Measurements from ENCODE around the gene TEX2.
"Not testable (repeated sequence)": the region's sequence is repeated elsewhere in the genome, so short reads cannot be mapped to it uniquely, and the experiment has no call there.

The TEX2 gene

DNA sequence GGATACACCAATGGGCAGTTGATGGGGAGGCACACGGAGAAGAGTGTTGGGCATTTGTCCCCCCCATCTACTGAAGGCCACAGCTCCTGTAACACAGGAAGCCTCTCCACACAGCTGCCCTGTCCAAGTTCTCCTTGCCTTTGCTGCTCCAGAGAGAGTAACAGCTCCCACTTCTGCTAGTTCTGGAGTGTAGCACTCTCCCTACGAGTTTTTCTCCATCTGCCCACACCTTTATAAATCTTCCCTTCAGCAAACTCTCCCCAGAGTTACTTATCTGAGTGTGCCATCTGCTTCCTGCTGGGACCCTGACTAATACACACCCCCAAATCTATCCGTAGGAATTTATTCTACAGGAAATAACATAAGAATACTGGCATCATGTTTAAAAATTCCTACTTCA, 90.5 kb downstream of the TEX2 start:
- H3K36me3 ChIP-seq (ENCODE audit: control insufficient read depth in 1 of 2, insufficient read depth in 2 of 2, low read depth in 1 of 2, low read length in 2 of 2): peaks cover 0 to 50% of the 10 kb centered on the region in 2 experiments
- no peak overlapping the region for H2BK5ac ChIP-seq (ENCODE audit: low read depth, low read length, poor library complexity, severe bottlenecking)
- H3K4me1 ChIP-seq (ENCODE audit: control insufficient read depth, insufficient read depth, low read depth, low read length): peaks cover 9% of the 10 kb centered on the region
- no peak for DNase-seq
- H2AK5ac ChIP-seq (ENCODE audit: low read length, severe bottlenecking): no peak overlapping the region
- no peaks in the 10 kb centered on the region for H3K9me3 ChIP-seq (ENCODE audit: control insufficient read depth, low read length)
- H2BK120ac ChIP-seq (ENCODE audit: low read depth, low read length): no peak overlapping the region
- H3K27me3 ChIP-seq (ENCODE audit: control insufficient read depth in 1 of 2, insufficient read depth in 1 of 2, low read length in 2 of 2): no peaks in the 10 kb centered on the region
- H3K27ac ChIP-seq (ENCODE audit: low read length, poor library complexity, severe bottlenecking): no peak overlapping the region
- H2BK12ac ChIP-seq (ENCODE audit: low read length in 2 of 2): no peak overlapping the region
- no peak overlapping the region for H3K9ac ChIP-seq (ENCODE audit: low read length)
- no peak overlapping the region for H3K4me3 ChIP-seq (ENCODE audit: insufficient read depth in 1 of 2, low read depth in 1 of 2, low read length in 2 of 2)
- no peak overlapping the region for H3K4ac ChIP-seq (ENCODE audit: low read depth in 1 of 2, low read length in 2 of 2)
- no peak overlapping the region for H3K18ac ChIP-seq (ENCODE audit: low read depth in 1 of 2, low read length in 2 of 2)
- H4K8ac ChIP-seq (ENCODE audit: low read length): no peak overlapping the region
- H2AFZ ChIP-seq (ENCODE audit: low read depth, low read length): no peak overlapping the region
- H2BK15ac ChIP-seq (ENCODE audit: low read depth, poor library complexity, severe bottlenecking): no peak overlapping the region
- H4K91ac ChIP-seq (ENCODE audit: low read length): no peak overlapping the region
- H3K79me1 ChIP-seq (replicated peaks; ENCODE audit: low read length, poor library complexity, severe bottlenecking): no peaks in the 10 kb centered on the region
- no peak overlapping the region for H3K23ac ChIP-seq (ENCODE audit: low read length in 2 of 2)
- no peak overlapping the region for H3K4me2 ChIP-seq (ENCODE audit: low read length, poor library complexity, severe bottlenecking)
- no peak overlapping the region for H3K14ac ChIP-seq (ENCODE audit: low read length in 2 of 2)
- 88% methylated on average over 2 of the region's 3 CpGs for WGBS

DNA sequence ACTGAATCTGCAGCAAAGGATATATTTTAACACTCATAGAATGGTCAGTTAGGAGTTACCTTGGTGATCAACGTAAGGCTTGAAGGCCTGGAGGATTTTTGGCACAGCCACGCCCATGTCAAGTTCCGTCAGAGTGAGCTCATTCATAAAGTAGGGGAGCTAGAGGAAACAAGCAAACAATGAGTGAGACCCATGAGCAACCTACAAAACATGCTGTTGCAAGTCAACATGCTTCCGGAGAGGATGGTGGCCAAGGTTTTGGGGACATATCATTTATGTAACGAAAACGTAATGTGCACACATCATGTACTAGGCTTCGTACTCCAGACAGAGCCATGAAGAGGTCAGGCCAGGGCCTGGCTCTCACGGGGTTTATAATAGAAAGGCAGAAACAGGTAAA, 92.0 kb downstream of the TEX2 start:
- no peak overlapping the region for H3K4me2 ChIP-seq (ENCODE audit: low read length, poor library complexity, severe bottlenecking)
- no peak overlapping the region for H3K23ac ChIP-seq (ENCODE audit: low read length in 2 of 2)
- H2AFZ ChIP-seq (ENCODE audit: low read depth, low read length): no peak overlapping the region
- no peak overlapping the region for H2BK12ac ChIP-seq (ENCODE audit: low read length in 2 of 2)
- H2AK5ac ChIP-seq (ENCODE audit: low read length, severe bottlenecking): no peak overlapping the region
- H3K4ac ChIP-seq (ENCODE audit: low read depth in 1 of 2, low read length in 2 of 2): no peak overlapping the region
- H3K4me1 ChIP-seq (ENCODE audit: control insufficient read depth, insufficient read depth, low read depth, low read length): peaks cover 9% of the 10 kb centered on the region
- H3K18ac ChIP-seq (ENCODE audit: low read depth in 1 of 2, low read length in 2 of 2): no peak overlapping the region
- no peak overlapping the region for H3K14ac ChIP-seq (ENCODE audit: low read length in 2 of 2)
- H2BK120ac ChIP-seq (ENCODE audit: low read depth, low read length): no peak overlapping the region
- no peak for DNase-seq
- no peak overlapping the region for H3K27ac ChIP-seq (ENCODE audit: low read length, poor library complexity, severe bottlenecking)
- H3K79me1 ChIP-seq (replicated peaks; ENCODE audit: low read length, poor library complexity, severe bottlenecking): no peaks in the 10 kb centered on the region
- peaks cover 0 to 49% of the 10 kb centered on the region in 2 experiments for H3K36me3 ChIP-seq (ENCODE audit: control insufficient read depth in 1 of 2, insufficient read depth in 2 of 2, low read depth in 1 of 2, low read length in 2 of 2)
- H4K8ac ChIP-seq (ENCODE audit: low read length): no peak overlapping the region
- H2BK5ac ChIP-seq (ENCODE audit: low read depth, low read length, poor library complexity, severe bottlenecking): no peak overlapping the region
- no peak overlapping the region for H4K91ac ChIP-seq (ENCODE audit: low read length)
- H2BK15ac ChIP-seq (ENCODE audit: low read depth, poor library complexity, severe bottlenecking): no peak overlapping the region
- H3K9ac ChIP-seq (ENCODE audit: low read length): no peak overlapping the region
- H3K4me3 ChIP-seq (ENCODE audit: insufficient read depth in 1 of 2, low read depth in 1 of 2, low read length in 2 of 2): no peak overlapping the region
- H3K27me3 ChIP-seq (ENCODE audit: control insufficient read depth in 1 of 2, insufficient read depth in 1 of 2, low read length in 2 of 2): no peaks in the 10 kb centered on the region
- H3K9me3 ChIP-seq (ENCODE audit: control insufficient read depth, low read length): no peaks in the 10 kb centered on the region
- 96% methylated on average over 7 of the region's 8 CpGs for WGBS

GRCh38 chr17:64170286-64170685, 92.8 kb downstream of the TEX2 start:
- no peak overlapping the region for H3K4me2 ChIP-seq (ENCODE audit: low read length, poor library complexity, severe bottlenecking)
- H3K36me3 ChIP-seq (ENCODE audit: control insufficient read depth in 1 of 2, insufficient read depth in 2 of 2, low read depth in 1 of 2, low read length in 2 of 2): peaks cover 3 to 51% of the 10 kb centered on the region in 2 experiments
- no peaks in the 10 kb centered on the region for H3K79me1 ChIP-seq (replicated peaks; ENCODE audit: low read length, poor library complexity, severe bottlenecking)
- peaks cover 6% of the 10 kb centered on the region for H3K4me1 ChIP-seq (ENCODE audit: control insufficient read depth, insufficient read depth, low read depth, low read length)
- 100% methylated on average over 4 of the region's 4 CpGs for WGBS
- no peak overlapping the region for H2BK15ac ChIP-seq (ENCODE audit: low read depth, poor library complexity, severe bottlenecking)
- no peaks in the 10 kb centered on the region for H3K9me3 ChIP-seq (ENCODE audit: control insufficient read depth, low read length)
- no peak overlapping the region for H2AK5ac ChIP-seq (ENCODE audit: low read length, severe bottlenecking)
- H4K8ac ChIP-seq (ENCODE audit: low read length): no peak overlapping the region
- no peak overlapping the region for H2BK5ac ChIP-seq (ENCODE audit: low read depth, low read length, poor library complexity, severe bottlenecking)
- H2AFZ ChIP-seq (ENCODE audit: low read depth, low read length): no peak overlapping the region
- no peak overlapping the region for H3K18ac ChIP-seq (ENCODE audit: low read depth in 1 of 2, low read length in 2 of 2)
- H2BK120ac ChIP-seq (ENCODE audit: low read depth, low read length): no peak overlapping the region
- no peak overlapping the region for H3K4ac ChIP-seq (ENCODE audit: low read depth in 1 of 2, low read length in 2 of 2)
- no peak overlapping the region for H3K23ac ChIP-seq (ENCODE audit: low read length in 2 of 2)
- no peak overlapping the region for H2BK12ac ChIP-seq (ENCODE audit: low read length in 2 of 2)
- no peaks in the 10 kb centered on the region for H3K27me3 ChIP-seq (ENCODE audit: control insufficient read depth in 1 of 2, insufficient read depth in 1 of 2, low read length in 2 of 2)
- H3K4me3 ChIP-seq (ENCODE audit: insufficient read depth in 1 of 2, low read depth in 1 of 2, low read length in 2 of 2): no peak overlapping the region
- no peak overlapping the region for H4K91ac ChIP-seq (ENCODE audit: low read length)
- no peak overlapping the region for H3K14ac ChIP-seq (ENCODE audit: low read length in 2 of 2)
- no peak overlapping the region for H3K27ac ChIP-seq (ENCODE audit: low read length, poor library complexity, severe bottlenecking)
- H3K9ac ChIP-seq (ENCODE audit: low read length): no peak overlapping the region
- DNase-seq: no peak

DNA sequence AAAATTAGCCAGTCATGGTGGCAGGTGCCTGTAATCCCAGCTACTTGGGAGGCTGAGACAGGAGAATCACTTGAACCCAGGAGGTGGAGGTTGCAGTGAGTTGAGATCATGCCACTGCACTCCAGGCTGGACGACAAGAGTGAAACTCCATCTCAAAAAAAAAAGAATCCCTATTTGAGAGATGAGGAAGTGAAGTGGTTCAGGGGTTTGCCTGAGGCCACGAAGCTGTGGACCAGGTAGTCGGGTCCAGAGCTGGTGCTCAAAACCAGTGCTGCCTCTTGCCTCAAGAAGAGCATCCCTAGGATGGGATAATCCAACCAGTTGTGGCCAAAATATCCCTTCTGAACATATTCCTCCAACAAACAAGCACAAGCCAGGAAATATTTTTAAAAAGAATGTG, 95.4 kb downstream of the TEX2 start:
- 100% methylated on average over 2 of the region's 3 CpGs for WGBS
- H2BK15ac ChIP-seq (ENCODE audit: low read depth, poor library complexity, severe bottlenecking); H3K4me1 ChIP-seq (ENCODE audit: control insufficient read depth, insufficient read depth, low read depth, low read length); H2BK120ac ChIP-seq (ENCODE audit: low read depth, low read length); H2BK5ac ChIP-seq (ENCODE audit: low read depth, low read length, poor library complexity, severe bottlenecking); H3K27ac ChIP-seq (ENCODE audit: low read length, poor library complexity, severe bottlenecking); H2AK5ac ChIP-seq (ENCODE audit: low read length, severe bottlenecking); H3K18ac ChIP-seq (ENCODE audit: low read depth in 1 of 2, low read length in 2 of 2); H3K14ac ChIP-seq (ENCODE audit: low read length in 2 of 2); H3K27me3 ChIP-seq (ENCODE audit: control insufficient read depth in 1 of 2, insufficient read depth in 1 of 2, low read length in 2 of 2); H3K4me3 ChIP-seq (ENCODE audit: insufficient read depth in 1 of 2, low read depth in 1 of 2, low read length in 2 of 2); H4K8ac ChIP-seq (ENCODE audit: low read length); H3K79me1 ChIP-seq (replicated peaks; ENCODE audit: low read length, poor library complexity, severe bottlenecking); H3K4ac ChIP-seq (ENCODE audit: low read depth in 1 of 2, low read length in 2 of 2); H3K4me2 ChIP-seq (ENCODE audit: low read length, poor library complexity, severe bottlenecking); H2AFZ ChIP-seq (ENCODE audit: low read depth, low read length); H3K23ac ChIP-seq (ENCODE audit: low read length in 2 of 2); H3K9ac ChIP-seq (ENCODE audit: low read length); H2BK12ac ChIP-seq (ENCODE audit: low read length in 2 of 2); H4K91ac ChIP-seq (ENCODE audit: low read length); DNase-seq; H3K9me3 ChIP-seq (ENCODE audit: control insufficient read depth, low read length): not testable (repeated sequence)
- peaks cover 4 to 47% of the 10 kb centered on the region in 2 experiments for H3K36me3 ChIP-seq (ENCODE audit: control insufficient read depth in 1 of 2, insufficient read depth in 2 of 2, low read depth in 1 of 2, low read length in 2 of 2)
